ENCODE results near the gene ARMH4.

GRCh38 chr14:58150243-58150805 is 1.7 kb downstream of the ARMH4 start:
- TF ChIP-seq CTCF (IDR thresholded peaks at IDR 0.05 in 4 of 5, conservative IDR thresholded peaks at IDR 0.05 in 1 of 5): no peak
- no peak for TF ChIP-seq POLR2A (IDR thresholded peaks at IDR 0.05)
